HG03135 (cell line): ENCODE data around the gene RSF1.

Experiments used
- ATAC-seq: cut with Tn5 transposase; IDR thresholded peaks from one replicate; pipeline ENCODE4 v1.9.1; 2021; ENCODE audit warnings: mild to moderate bottlenecking, moderate library complexity; ENCODE audit not compliant: unreplicated experiment

The RSF1 gene

GRCh38 chr11:77806415-77806814 lies 14.1 kb downstream of the RSF1 start:
- ATAC-seq, result no peak

DNA sequence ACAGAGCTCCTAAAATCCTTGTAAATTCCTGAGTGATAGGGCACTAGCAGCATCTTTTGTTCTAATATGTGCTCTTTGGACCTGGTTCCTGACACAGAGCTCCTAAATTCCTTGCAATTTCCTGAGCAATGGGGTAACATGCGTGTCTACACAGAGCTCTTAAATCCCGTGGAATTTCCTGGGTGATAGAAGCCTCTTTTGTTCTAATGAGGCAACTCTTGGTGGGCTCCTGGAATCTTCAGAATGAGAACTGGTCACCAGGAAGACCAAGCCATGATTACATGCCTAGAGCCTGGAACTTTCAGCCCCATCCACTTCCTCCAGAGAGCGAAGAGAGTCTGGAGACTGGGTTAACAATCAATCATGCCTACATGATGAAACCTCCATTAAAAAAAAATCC lies 19.0 kb downstream of the RSF1 start:
- no peak for ATAC-seq

DNA sequence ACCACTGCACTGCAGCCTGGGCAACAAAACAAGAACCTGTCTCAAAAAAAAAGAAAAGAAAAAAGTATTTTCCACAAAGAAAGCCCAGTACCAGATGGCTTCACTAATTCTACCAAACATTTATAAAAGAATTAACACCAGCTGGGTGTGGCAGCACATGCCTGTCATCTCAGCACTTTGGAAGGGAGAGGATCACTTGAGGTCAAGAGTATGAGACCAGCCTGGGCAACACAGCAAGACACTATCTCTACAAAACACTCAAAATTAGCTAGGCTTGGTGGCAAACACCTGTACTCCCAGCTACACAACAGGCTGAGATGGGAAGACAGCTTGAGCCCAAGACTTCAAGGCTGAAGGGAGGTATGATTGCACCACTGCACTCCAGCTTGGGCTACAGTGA lies 20.1 kb downstream of the RSF1 start:
- no peak for ATAC-seq

- ATAC-seq, result no peak
These were observed 21.2 kb downstream of the RSF1 start for GRCh38 chr11:77799338-77799737.

DNA sequence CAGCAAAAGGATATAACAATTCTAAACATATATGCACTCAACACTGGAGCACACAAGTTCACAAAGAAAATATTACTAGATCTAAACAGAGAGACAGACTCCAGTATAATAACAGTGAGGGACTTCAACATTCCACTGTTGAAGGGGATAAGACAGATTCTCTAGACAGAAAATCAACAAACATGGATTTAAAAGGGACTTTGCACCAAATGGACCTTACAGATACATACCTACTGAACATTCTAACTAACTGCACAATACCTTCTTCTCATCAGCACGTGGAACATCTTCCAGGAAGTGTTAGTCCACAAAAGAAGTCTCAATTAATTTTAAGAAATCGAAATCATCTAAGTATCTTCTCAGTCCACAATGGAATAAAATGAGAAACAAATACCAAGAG lies 26.6 kb downstream of the RSF1 start:
- ATAC-seq, result no peak

- ATAC-seq, result no peak
These were observed 29.2 kb downstream of the RSF1 start for GRCh38 chr11:77791301-77791700.

DNA sequence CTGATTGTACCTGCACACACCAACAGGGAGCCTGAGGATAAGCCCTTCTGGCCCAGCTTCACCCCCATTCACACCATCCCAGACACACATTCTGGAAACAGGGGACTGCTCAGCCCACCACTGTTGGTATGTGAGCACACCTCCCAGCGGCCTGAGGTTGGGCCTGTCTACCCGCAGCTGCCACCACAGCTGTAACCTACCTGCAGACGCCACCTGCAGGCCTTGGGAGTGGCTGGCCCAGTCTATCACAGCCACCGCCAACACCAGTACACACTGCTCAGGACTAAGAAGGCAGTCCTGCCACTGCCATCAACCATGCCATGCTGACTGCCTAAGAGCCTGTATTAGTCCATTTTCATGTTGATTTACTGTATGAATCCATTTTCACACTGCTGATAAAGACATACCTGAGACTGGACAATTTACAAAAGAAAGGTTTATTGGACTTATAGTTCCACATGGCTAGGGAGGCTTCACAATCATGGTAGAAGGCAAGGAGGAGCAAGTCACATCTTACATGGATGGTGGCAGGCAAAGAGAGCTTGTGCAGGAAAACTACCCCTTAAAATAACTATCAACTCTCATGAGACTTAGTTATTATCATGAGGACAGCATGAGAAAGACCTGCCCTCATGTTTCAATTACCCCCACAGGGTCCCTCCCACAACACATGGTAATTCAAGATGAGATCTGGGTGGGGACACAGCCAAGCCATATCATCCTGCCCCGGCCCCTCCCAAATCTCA lies 30.6 kb downstream of the RSF1 start:
- no peak for ATAC-seq

- ATAC-seq, result no peak
These were observed 31.3 kb downstream of the RSF1 start for GRCh38 chr11:77789061-77789730.

DNA sequence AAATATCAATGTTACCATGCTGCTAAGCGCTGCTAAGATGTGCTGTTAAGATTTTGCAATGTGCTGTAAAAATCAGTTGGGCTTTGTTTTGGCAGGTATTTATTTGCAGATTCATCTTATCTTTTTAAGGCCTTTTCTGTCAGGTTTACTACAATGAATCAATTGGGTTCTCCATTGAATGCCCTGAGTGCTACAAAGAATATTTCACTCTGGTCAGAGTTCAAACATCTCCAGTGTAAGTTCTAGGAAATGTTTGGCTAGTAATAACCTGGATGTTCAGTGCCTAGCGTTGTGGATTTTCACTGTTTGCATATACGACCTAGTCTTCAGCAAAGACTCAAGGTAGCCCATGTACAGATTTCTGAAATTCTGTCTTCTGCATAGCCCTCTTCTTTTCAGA lies 36.0 kb downstream of the RSF1 start:
- no peak for ATAC-seq

GRCh38 chr11:77783025-77783424 lies 37.5 kb downstream of the RSF1 start:
- no peak for ATAC-seq

DNA sequence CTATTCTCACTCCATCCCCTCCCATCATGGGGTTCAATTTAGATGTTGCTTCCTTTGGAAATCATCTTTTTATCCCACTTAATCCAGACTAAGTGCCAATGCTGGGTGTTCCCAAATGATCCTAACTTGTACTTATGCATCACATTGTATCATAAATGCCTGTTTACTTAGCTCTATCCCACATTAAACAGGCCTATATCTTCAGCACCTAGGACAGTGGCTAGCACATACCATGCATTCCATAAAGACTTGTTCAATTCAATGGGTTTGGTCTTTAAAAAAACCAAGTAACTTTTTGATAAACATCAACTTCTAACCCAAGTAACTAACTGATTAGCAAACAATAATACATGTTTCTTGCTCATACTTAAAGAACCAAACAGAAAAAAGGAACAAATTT lies 40.6 kb downstream of the RSF1 start:
- ATAC-seq, result no peak

DNA sequence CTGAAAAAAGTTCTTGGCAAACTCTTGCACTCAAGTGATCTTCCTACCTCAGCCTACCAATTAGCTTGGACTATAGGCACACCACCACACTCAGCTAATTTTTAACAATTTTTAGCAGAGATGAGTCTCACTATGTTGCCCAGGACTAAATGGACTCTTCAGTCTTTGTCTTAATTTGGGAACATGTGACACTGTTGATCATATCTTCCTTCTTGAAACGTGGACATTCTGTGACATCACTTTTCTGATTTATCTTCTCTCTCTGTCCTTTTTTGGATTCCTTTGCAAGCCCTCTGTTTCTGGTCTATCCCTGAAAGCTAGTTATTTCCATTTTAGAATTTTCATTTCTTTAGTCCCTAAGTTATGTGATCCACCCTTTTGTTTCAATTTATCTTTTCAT lies 42.0 kb downstream of the RSF1 start:
- no peak for ATAC-seq

GRCh38 chr11:77778118-77778517 lies 42.4 kb downstream of the RSF1 start:
- ATAC-seq, result no peak

DNA sequence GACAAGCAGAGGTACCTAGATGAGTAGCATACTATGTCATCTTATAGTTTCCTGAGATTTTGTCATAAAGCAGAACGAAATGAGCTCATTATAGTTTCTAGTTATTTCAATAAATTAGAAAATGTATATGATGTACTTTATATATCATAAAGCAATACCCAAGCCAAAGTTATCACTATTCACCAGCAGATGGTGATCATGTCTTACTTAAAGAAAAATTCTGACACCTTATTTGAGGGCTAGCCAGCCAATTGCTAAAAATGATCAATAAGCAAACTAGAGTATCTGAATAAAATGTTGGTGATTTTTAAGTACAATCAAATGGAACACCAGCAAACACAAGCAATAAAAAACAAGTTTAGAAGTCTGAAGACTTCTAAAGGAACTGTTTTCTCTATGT lies 44.1 kb downstream of the RSF1 start:
- no peak for ATAC-seq

DNA sequence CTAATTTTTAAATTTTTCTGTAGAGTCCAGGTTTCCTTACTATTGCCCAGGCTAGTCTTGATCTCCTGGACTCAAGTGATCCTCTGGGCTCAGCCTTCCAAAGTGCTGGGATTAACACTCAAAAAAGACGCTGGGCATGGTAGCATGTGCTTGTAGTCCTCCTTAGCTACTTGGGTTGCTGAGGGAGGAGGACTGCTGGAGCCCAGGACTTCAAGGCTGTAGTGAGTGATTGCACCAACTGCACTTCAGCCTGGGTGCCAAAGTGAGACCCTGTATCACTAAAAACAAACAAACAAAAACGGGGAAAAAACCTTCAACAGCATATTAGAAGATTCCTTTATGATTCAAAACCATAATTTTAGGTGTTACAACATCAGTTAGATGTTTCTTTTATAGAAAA lies 44.6 kb downstream of the RSF1 start:
- no peak for ATAC-seq

- ATAC-seq, result no peak
These were observed 49.4 kb downstream of the RSF1 start for GRCh38 chr11:77771135-77771534.

GRCh38 chr11:77770629-77771028 lies 49.9 kb downstream of the RSF1 start:
- ATAC-seq, result no peak

DNA sequence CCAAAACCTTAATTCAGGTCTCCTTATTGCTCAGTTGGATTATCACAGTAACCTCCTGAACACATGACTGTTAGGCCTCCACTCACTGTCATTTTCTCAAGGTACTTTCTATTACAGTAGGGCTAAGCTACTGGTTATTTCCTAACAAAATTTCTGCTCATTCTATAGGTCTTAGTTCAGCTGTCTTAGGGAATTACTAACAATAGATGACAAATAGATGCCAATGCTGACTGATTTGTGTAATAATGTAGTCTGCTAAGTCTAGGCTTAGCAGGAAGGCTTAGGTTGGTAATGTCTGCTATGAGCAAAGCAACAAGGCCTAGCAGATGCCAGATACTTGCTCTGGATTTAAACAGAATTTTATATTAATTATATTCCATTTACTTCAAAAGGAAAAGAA lies 58.1 kb downstream of the RSF1 start:
- no peak for ATAC-seq

GRCh38 chr11:77761491-77761890 lies 59.0 kb downstream of the RSF1 start:
- ATAC-seq, result no peak

GRCh38 chr11:77758331-77758730 lies 62.2 kb downstream of the RSF1 start:
- no peak for ATAC-seq

DNA sequence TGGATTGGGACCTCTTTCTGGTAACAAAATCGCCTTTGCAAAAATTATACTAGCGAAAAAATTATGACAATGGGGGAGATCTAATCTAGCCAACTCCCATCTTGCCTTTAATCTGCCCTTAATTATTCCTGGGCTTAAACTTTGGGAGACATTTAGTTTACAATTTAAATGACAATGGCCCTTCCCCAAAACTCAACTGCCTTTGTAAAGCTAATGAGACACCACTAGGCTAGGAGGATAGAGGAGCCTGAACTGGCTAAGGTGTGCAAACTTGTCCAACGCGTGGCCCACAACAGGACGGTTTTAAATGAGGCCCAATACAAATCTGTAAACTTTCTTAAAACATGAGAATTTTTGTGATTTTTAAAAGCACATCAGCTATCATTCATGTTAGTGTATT lies 67.3 kb downstream of the RSF1 start:
- no peak for ATAC-seq

- no peak for ATAC-seq
These were observed 68.0 kb downstream of the RSF1 start for GRCh38 chr11:77752516-77752915.
